HG02970 (cell line): ENCODE results near the gene TSSK3.
"Not testable (repeated sequence)": the region's sequence is repeated elsewhere in the genome, so short reads cannot be mapped to it uniquely, and the experiment has no call there.

Experiments
- ATAC-seq: cut with Tn5 transposase; IDR thresholded peaks from one replicate; pipeline ENCODE4 v1.9.1; 2021; ENCODE audit warnings: mild to moderate bottlenecking, moderate library complexity, moderate number of reproducible peaks; ENCODE audit not compliant: unreplicated experiment, low FRiP score

The TSSK3 gene

DNA sequence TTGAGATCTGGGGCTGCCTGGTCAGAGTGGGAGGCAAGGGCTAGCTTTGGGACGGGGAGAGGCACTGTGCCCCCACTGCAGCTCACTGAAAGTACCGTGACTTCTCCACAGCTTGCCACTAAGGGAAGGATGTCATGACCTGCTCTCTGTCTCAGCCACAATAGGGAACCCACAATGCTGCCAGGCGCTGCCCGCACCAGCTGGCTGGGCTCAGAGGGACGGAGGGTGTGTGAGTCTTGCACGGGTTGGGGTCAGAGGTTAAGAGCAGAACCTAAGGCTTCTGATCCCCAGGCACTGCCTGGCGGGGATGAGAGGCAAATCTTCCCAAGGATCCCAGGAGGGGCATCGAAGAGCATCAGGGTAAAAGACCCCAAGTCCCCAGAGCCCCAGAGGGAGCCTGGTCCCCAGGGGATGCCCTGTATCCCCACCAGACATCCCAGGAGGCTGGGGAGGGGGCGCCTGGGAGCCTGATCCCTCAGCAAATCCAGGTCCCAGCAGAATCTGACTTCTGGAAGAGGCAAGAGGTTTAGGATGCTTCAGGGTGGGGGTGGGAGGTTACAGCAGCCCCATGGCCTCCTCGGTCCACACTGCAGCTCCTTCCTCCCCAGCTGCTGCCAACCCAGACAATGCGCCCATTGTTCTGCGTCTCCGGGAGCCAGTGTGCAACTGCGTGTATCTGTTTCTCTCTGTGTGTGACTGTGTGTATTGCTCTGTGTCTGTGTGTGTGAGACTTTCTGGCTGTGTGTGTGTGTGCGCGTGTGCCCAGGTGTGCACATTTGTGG is 24.3 kb upstream of the TSSK3 start:
- ATAC-seq = no peak

DNA sequence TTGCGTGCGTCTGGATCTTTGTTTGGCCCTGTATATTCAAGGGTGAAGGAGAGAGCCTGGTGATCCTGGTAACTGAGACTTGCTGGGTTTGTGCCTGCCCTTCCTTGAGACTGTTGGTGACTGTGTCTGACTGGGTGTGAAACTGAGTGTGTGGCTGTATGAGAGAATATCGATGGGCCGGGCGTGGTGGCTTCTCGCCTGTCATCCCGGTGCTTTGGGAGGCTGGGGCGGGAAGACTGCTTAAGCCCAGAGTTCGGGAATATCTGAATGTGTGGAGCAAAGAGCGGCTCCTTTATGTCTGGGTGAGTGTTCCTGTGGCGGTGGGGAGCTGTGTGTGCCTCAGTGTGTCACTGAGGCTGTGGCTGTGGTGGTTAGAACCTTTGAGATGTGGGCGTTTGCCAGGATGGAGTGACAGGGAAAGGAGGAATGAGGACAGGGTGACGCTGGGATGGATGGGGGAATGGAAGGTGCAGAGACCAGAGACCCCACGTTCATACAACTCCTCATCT is 23.6 kb upstream of the TSSK3 start:
- no peak for ATAC-seq

GRCh38 chr1:32339363-32339978 is 22.9 kb upstream of the TSSK3 start:
- no peak for ATAC-seq

DNA sequence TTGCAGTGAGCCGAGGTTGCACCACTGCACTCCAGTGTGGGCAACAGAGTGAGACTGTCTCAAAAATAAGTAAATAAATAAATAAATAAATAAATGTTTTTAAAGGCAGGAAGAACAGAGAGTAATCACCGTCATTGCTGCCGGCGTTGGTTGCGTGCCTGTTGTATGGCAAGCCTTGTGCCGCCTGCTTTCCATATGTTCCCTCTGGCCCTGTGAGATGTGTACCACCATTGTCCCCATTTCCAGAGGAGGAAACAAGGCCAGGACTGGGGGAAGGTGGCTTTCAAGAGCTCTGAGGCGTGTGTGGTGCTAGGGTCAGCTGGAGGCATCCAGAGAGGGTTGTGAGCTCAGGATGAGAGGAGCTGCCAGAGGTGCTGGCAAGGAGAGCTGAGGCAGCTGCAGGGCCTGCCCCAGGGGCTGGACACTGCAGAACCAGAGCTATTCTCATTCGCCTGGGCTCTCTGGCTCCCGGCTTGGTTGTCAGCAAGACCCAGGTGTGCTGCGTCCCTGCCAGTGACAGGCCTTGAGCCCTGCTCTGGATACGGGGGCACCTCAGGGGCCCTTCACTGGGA is 21.1 kb upstream of the TSSK3 start:
- ATAC-seq = no peak

DNA sequence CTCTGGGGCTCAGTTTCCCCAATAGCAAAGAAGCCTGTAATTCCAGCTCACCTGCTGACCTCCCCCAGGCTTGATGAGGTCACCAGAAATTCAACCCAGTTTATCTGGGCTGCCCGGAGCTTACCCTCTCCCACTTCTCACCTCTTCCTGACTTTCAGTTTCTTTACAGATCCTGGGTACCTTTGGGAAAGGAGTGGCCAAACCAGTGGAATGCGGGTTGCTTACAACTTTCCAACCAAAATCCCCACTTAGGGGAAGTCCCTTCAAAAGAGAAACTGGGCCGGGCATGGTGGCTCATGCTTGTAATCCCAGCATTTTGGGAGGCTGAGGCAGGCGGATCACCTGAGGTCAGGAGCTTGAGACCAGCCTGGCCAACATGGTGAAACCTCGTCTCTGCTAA is 20.4 kb upstream of the TSSK3 start:
- ATAC-seq = no peak

GRCh38 chr1:32342704-32343103 is 19.6 kb upstream of the TSSK3 start:
- no peak for ATAC-seq

- ATAC-seq = no peak
Observed at GRCh38 chr1:32345289-32345827, 17.0 kb upstream of the TSSK3 start.

GRCh38 chr1:32346532-32347157 is 15.7 kb upstream of the TSSK3 start:
- no peak for ATAC-seq

DNA sequence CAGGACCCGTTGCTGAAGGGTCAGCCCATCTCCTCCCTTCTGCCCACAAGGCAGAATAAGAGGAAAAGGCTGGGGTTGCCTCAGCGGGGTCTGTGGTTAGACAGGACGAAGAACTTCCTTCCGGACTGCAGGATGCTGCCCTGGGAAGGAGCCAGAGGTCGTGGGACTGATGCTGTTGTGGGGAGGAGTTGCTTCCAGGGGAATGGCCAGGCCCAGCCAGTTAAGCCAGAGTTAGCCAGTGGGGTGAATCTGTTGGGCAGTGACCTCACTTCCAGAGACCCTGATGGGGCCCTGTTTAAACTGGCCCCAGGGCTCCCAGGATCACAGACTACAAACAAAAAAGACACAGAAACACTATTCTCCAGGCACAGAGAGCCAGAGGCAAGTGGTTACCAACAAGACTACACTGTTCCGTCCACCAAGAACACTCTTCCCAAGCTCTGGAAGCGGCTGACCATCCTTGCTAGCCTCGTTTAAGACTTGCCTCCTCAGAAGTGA is 13.1 kb upstream of the TSSK3 start:
- no peak for ATAC-seq

- ATAC-seq = peak; percentile 38
Observed at GRCh38 chr1:32350785-32351398, 11.4 kb upstream of the TSSK3 start.

DNA sequence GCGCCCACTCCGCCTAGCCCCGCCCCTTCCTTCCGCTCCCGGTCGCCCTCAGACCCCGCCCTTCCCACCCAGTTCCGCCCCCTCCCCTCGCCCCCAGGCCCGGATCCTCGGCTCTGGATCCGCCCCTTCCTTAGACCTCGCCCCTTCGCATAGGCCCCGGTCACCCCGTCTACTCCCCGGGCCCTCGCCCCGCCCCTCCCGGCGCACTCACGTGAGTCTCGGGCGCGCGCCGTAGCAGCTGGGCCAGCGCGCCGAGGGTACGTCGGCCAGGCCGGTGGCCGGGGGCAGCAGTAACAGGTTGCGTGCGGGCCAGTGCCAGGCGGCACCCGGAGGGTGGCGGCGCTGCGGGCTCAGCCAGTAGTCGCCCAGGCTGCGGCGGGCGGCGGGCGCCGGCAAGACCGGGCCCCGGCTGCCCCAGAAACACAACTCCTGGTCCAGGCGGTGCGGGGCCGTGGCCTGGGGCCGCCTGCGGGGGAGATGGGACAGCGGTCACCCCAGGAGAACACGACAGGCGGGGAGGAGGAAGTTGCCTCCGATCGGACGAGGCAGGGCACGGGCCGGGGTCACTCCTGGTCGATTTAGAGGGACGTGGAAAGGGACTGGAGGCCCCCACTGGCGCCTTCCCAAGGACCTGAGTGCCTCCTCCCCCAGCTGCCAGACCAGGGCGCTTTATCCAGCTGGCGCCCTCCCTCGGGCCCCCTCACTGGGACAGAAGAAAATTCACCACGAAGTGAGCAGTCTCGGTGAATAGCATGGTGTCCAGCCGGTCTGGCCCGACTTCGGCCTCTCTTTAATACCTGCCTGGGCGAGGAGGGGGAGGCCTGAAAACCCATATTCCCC is 10.7 kb upstream of the TSSK3 start:
- ATAC-seq = peak; percentile 85

DNA sequence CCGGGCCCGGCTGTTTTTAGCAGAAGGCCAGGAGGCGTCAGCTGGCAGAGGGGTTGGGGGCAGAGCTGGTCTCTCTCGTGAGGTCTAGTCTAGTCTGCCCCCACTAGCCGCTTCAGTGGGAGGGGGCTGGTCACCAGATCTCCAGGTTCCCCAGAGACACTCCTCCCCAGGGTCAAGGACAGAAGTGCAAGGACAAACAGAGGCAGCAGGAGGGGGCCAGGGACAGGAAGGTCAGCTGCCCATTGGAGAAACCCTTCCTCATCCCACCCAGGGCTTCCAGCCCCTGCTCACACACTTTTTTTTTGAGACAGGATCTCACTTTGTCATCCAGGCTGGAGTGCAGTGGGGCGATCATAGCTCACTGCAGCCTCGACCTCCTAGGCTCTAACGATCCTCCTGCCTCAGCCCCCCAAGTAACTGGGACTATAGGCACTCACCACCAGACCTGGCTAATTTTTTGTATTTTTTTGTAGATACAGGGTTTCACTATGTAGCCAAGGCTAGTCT is 10.0 kb upstream of the TSSK3 start:
- ATAC-seq = no peak

DNA sequence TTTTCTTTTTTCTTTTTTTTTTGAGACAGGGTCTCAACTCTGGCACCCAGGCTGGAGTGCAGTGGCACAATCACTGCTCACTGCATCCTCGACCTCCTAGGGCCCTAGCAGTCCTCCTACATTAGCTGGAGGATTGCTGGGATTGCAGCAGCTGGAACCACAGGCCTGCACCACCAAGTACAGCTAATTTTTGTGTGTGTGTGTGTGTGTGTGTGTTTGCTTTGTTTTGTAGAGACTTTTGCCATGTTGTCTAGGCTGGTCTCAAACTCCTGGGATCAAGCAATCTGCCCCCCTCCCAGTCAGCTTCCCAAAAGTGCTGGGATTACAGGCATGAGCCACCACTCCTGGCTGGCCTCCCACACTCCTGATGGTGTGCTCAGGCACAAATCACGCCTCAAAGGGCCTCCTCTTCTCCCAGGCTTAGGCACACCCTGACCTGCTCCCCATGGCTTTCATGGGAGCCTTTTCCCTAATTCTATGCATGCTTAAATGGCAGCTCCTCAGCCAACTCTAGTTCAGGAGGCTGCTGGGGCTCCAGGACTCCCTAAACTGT is 9.4 kb upstream of the TSSK3 start:
- ATAC-seq = no peak

DNA sequence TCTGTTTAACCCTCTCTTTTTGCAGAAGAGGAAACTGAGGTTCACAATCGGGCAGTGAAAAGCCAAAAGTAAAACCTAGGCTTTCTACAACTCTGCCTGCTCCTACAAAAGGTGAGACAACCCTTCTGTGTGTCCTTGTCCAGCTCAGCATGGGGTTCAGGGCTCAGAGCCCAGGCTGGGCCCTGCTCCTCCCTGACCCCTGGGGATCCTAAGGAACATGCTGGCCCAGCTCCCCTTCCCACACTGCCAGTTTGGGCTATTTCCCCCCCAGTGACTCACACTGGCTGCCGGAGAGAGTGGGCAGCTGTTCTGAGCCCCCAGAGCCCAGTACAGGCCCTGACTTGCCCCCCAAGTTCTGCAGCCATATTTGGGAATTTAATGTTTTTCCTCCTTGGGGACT is 8.9 kb upstream of the TSSK3 start:
- no peak for ATAC-seq

- no peak for ATAC-seq
Observed at GRCh38 chr1:32353886-32354570, 8.3 kb upstream of the TSSK3 start.

- not testable (repeated sequence) for ATAC-seq
Observed at GRCh38 chr1:32355778-32356177, 6.6 kb upstream of the TSSK3 start.

GRCh38 chr1:32356478-32356877 is 5.9 kb upstream of the TSSK3 start:
- no peak for ATAC-seq

DNA sequence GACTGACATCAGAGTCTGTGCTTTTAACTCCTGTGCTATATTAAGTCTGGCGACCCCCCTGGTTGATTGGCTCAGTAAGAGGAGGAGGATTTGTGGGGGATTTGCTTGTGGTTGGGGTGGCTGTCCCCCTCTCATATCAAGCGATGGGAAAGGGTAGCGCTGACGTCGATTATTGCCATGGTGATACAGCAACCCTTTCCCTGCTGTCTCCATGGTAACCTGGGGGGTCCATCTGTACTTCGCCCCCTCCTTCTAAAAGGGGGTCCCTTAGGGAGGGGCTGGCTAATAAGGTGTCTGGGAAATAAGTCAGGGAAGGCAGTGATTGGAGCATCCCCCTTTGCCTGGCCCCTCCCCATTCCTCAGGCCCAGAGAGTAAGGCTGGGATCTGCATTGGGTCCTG is 4.7 kb upstream of the TSSK3 start:
- ATAC-seq = no peak
